OCI-LY1 (cell line): Measurements from ENCODE around the gene NBPF3.

ENCODE experiments used
- H2AFZ ChIP-seq: fragments of 200-600 bp; sonication (generic), shearing (Covaris generic); 2 replicates; pipeline ENCODE4 v1.6.0; 2014; ENCODE audit warnings: antibody characterized with exemption, mild to moderate bottlenecking, low read length
- H3F3A ChIP-seq: fragments of 200-600 bp; sonication (generic), shearing (Covaris generic); 2 replicates; pipeline ENCODE4 v1.6.0; 2014; ENCODE audit warnings: mild to moderate bottlenecking, antibody characterized with exemption, low read length, moderate library complexity; ENCODE audit not compliant: insufficient read depth
- H3K27ac ChIP-seq: fragments of 200-600 bp; sonication (generic); 2 replicates; pipeline ENCODE4 v1.5.1; 2014; ENCODE audit warnings: low read length, mixed run types, mild to moderate bottlenecking, low read depth; ENCODE audit not compliant: poor library complexity, severe bottlenecking
- H3K27me3 ChIP-seq: fragments of 200-600 bp; sonication (generic); 2 replicates; pipeline ENCODE4 v1.6.0; 2014; ENCODE audit warnings: antibody characterized with exemption, mild to moderate bottlenecking, low read length, moderate library complexity; ENCODE audit not compliant: insufficient read depth
- H3K36me3 ChIP-seq: fragments of 200-600 bp; sonication (generic); 2 replicates; pipeline ENCODE4 v1.6.1; 2014; ENCODE audit warnings: mild to moderate bottlenecking, antibody characterized with exemption, low read length, moderate library complexity, mixed read lengths; ENCODE audit not compliant: insufficient read depth
- H3K4me1 ChIP-seq: fragments of 200-600 bp; sonication (generic); 2 replicates; pipeline ENCODE4 v1.5.1; 2014; ENCODE audit warnings: mild to moderate bottlenecking, low read length, moderate library complexity; ENCODE audit not compliant: insufficient read depth, severe bottlenecking
- H3K4me2 ChIP-seq: fragments of 200-600 bp; sonication (generic), shearing (Covaris generic); 2 replicates; pipeline ENCODE4 v1.6.1; 2014; ENCODE audit warnings: low read length
- H3K4me3 ChIP-seq: fragments of 200-600 bp; sonication (generic); 2 replicates; pipeline ENCODE4 v1.5.1; 2014; ENCODE audit warnings: low read length, low read depth, mild to moderate bottlenecking, mixed read lengths; ENCODE audit not compliant: poor library complexity, severe bottlenecking
- H3K79me2 ChIP-seq: fragments of 200-600 bp; shearing (Covaris generic); 2 replicates; pipeline ENCODE4 v1.6.1; 2016; ENCODE audit warnings: mixed run types, low read length, mixed read lengths; ENCODE audit not compliant: insufficient read depth
- H3K9ac ChIP-seq: fragments of 200-600 bp; sonication (generic), shearing (Covaris generic); 2 replicates; pipeline ENCODE4 v1.6.1; 2014; ENCODE audit warnings: mild to moderate bottlenecking, low read length, mixed read lengths
- H3K9me2 ChIP-seq: fragments of 200-600 bp; sonication (generic), shearing (Covaris generic); 2 replicates; pipeline ENCODE4 v1.6.1; 2014; ENCODE audit warnings: low read depth, mild to moderate bottlenecking, low read length, mixed read lengths
- H3K9me3 ChIP-seq: fragments of 200-600 bp; shearing (Covaris generic); 2 replicates; pipeline ENCODE4 v1.6.1; 2014; ENCODE audit warnings: low read length, mixed read lengths
- H4K20me1 ChIP-seq: fragments of 200-600 bp; sonication (generic), shearing (Covaris generic); 2 replicates; pipeline ENCODE4 v1.6.0; 2016; ENCODE audit warnings: mild to moderate bottlenecking, low read length; ENCODE audit not compliant: insufficient read depth
- CTCF ChIP-seq: fragments of 200-600 bp; sonication (generic), shearing (Covaris generic); IDR thresholded peaks from 2 replicates; pipeline ENCODE4 v1.5.1; 2017; ENCODE audit warnings: mild to moderate bottlenecking, antibody characterized with exemption, low read length, moderate library complexity, mixed read lengths
- EZH2 ChIP-seq: fragments of 200-600 bp; sonication (generic), shearing (Covaris generic); IDR thresholded peaks from 2 replicates; pipeline ENCODE4 v1.8.0; 2017; ENCODE audit warnings: borderline replicate concordance, mixed run types, mild to moderate bottlenecking, antibody characterized with exemption, low read length, moderate library complexity, mixed read lengths

NBPF3 gene

GRCh38 chr1:21525340-21525717, 85.4 kb downstream of the NBPF3 start:
- H3K4me1 ChIP-seq, result peaks cover 17% of the 10 kb centered on the region
- no peaks in the 10 kb centered on the region for H3K36me3 ChIP-seq
- H3K79me2 ChIP-seq, result no peaks in the 10 kb centered on the region
- H2AFZ ChIP-seq, result no peak overlapping the region
- no peak overlapping the region; the same call in 1 of the 2 replicates for H3K9ac ChIP-seq
- TF ChIP-seq EZH2 (no peak), CTCF (no peak)
- H3K27me3 ChIP-seq, result no peaks in the 10 kb centered on the region; the same call in 1 of the 2 replicates
- no peaks in the 10 kb centered on the region for H3K9me2 ChIP-seq
- no peaks in the 10 kb centered on the region for H3F3A ChIP-seq
- H3K4me3 ChIP-seq, result no peak overlapping the region
- no peaks in the 10 kb centered on the region for H3K9me3 ChIP-seq
- peak overlapping the region; percentile 34; the same call in 1 of the 2 replicates for H3K4me2 ChIP-seq
- H3K27ac ChIP-seq, result no peak overlapping the region
- H4K20me1 ChIP-seq, result no peaks in the 10 kb centered on the region

- no peak overlapping the region for H3K27ac ChIP-seq
- no peaks in the 10 kb centered on the region for H4K20me1 ChIP-seq
- no peak overlapping the region for H3K9ac ChIP-seq
- H3K9me3 ChIP-seq, result no peaks in the 10 kb centered on the region
- no peaks in the 10 kb centered on the region for H3K36me3 ChIP-seq
- no peaks in the 10 kb centered on the region for H3K9me2 ChIP-seq
- H2AFZ ChIP-seq, result no peak overlapping the region
- H3K4me1 ChIP-seq, result peaks cover 17% of the 10 kb centered on the region
- H3K79me2 ChIP-seq, result no peaks in the 10 kb centered on the region
- no peaks in the 10 kb centered on the region; the same call in 1 of the 2 replicates for H3K27me3 ChIP-seq
- H3K4me2 ChIP-seq, result no peak overlapping the region
- no peaks in the 10 kb centered on the region for H3F3A ChIP-seq
- no peak overlapping the region for H3K4me3 ChIP-seq
- TF ChIP-seq EZH2 (no peak), CTCF (no peak)
Observed at GRCh38 chr1:21526441-21526840, 86.5 kb downstream of the NBPF3 start.

DNA sequence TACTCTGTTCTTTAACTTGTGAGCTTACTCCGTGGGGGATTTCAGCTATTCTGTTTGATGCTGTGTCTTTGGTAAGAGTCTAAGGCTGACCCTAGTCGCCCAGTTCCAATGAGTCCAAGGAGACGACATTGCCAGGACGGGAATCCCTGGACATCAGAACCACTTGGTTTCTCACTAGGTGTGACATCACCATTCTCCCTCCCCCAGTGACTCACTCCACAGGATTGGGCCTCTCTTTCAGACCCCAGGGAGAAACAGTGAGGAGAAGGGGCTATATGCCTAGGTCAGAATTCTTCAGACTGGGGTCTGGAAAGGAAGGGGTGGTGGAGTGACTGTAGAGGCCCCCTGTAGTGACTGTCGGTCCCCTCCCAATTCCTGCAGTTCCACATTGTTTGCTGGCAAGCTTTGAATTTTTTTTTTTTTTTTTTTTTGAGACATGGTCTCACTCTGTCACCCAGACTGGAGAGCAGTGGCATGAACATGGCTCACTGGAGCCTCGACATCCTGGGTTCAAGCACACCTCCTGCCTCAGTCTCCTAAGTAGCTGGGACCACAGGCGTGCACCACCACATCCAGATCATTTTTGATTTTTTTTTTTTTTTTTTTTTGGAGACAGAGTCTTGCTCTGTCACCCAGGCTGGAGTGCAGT, 90.6 kb downstream of the NBPF3 start:
- Histone ChIP-seq H2AFZ (no peak overlapping the region), H3K4me3 (no peak overlapping the region), H3K9me2 (no peaks in the 10 kb centered on the region), H3K4me1 (no peaks in the 10 kb centered on the region), H4K20me1 (no peaks in the 10 kb centered on the region), H3K9ac (no peak overlapping the region), H3K9me3 (no peaks in the 10 kb centered on the region), H3F3A (no peaks in the 10 kb centered on the region), H3K27me3 (no peaks in the 10 kb centered on the region; the same call in 1 of the 2 replicates), H3K79me2 (no peaks in the 10 kb centered on the region), H3K27ac (no peak overlapping the region), H3K36me3 (no peaks in the 10 kb centered on the region), H3K4me2 (no peak overlapping the region)
- TF ChIP-seq CTCF (no peak), EZH2 (no peak)
